Activated CD4-positive, CD25-positive, alpha-beta regulatory T cell treated with anti-CD3 and anti-CD28 coated beads, Interleukin-2, amount 50 U/mL, for 16 hours (primary cell): ENCODE measurements around the gene NDUFV1.
"Not testable (repeated sequence)": the region's sequence is repeated elsewhere in the genome, so short reads cannot be mapped to it uniquely, and the experiment has no call there.

ENCODE experiments used
- DNase-seq: peaks from one replicate; pipeline ENCODE4 v3.0.0-alpha.2; 2020; ENCODE audit warnings: low read depth, low spot score

Gene NDUFV1

DNA sequence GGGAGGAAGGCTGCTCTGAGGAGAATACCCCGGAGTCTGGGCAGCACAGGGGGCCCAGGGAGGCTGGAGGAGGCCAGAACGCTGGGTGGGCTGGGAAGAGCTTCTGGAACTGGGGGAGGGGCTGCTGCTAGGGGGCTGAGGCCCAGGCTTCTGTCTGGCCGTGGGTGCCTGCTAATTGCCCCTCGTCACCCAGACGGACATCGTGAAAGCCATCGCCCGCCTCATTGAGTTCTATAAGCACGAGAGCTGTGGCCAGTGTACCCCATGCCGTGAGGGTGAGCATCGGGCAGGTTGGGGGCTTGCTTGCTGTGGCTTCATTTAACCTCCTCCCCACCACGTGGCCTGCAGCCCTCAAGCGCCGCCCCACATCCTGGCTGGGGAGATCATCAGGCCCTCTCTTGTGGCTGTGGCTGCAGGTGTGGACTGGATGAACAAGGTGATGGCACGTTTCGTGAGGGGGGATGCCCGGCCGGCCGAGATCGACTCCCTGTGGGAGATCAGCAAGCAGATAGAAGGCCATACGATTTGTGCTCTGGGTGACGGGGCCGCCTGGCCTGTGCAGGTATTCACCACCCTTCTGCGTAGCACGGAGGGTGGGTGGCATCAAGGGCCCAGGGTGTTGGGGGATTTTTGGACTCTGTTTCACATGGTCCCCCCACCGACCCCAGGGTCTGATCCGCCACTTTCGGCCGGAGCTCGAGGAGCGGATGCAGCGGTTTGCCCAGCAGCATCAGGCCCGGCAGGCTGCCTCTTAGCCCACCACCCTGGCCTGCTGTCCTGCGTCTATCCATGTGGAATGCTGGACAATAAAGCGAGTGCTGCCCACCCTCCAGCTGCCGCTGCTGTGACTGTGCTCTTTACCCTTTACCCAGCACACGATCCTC lies 5.2 kb downstream of the NDUFV1 start:
- no peak for DNase-seq

GRCh38 chr11:67612751-67613150 lies 6.0 kb downstream of the NDUFV1 start:
- no peak for DNase-seq

DNA sequence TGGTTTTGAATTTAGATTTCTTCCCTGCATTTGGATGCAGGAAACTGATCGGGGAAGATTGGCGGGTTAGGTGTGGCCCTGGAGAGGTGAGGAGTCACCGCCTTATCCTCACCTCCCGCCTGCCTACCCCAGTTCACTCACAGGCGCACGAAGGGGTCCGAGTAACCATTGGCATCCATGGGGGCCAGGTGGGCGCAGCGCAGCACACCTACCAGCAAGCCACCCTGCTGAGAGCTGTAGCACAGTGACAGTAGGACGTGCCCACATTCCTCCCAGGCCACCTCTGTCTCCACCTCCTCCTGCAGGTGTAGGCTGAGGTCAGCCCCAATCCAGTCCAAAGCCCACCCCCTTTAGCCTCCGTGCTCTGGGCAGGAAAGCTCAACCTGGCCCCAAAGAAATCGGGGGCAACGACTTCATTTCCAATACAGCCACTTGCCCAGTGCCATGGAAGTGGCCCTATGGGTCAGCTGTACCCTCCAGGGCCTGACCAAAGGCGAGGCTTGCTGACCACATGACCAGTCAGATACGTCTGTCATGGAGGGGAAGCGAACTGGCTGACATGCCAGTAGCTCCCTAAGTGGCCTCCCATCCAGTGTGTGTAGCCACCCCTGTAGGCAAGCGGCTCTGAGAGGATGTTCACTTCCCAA lies 6.7 kb downstream of the NDUFV1 start:
- no peak for DNase-seq

GRCh38 chr11:67613960-67614715 lies 7.4 kb downstream of the NDUFV1 start:
- DNase-seq = peak; percentile 61

GRCh38 chr11:67614730-67615714 lies 8.3 kb downstream of the NDUFV1 start:
- no peak for DNase-seq

- no peak for DNase-seq
Measured at GRCh38 chr11:67615728-67616430, 9.1 kb downstream of the NDUFV1 start.

DNA sequence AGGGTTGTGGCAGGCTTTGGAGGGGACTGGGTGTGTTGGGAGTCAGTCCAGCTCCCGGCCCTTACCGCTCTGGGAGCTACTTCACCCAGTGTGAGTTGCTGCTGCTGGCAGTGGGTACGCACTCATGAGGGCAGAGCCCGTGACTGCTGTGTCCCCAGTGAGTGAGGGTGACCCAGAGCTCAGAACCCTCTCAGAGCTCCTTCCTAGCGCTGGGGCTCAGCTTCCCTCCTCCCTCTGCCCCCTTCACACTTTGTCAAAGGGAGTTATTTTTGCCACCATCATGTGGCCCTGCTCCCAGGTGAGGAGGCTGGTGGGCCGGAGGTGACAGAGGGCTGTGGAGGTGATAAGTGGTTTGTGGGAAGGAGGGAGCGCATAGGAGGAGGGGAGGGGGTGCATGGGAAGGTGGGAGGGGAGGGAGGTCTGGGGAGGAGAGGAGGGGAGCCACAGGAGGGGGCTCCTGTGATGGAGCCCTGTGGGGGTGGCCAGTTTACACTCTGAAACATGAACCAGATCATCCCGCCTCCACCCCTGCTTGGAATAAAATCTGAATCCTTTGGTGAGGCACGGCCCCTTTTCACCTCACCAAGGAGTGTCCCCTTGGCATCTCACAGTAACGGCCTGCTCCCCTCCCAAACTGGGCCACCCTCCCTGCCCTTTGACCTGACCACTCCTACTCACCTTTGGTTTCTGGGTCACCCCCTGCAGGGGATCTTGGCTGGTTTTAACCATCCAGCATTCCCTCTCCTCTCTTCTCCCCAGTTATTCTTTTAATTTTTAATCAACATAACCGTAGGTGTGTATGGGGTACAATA lies 9.9 kb downstream of the NDUFV1 start:
- DNase-seq = no peak

GRCh38 chr11:67617243-67617953 lies 10.7 kb downstream of the NDUFV1 start:
- no peak for DNase-seq

GRCh38 chr11:67618901-67619659 lies 12.3 kb downstream of the NDUFV1 start:
- DNase-seq = not testable (repeated sequence)

- not testable (repeated sequence) for DNase-seq
Measured at GRCh38 chr11:67619683-67620618, 13.2 kb downstream of the NDUFV1 start.

DNA sequence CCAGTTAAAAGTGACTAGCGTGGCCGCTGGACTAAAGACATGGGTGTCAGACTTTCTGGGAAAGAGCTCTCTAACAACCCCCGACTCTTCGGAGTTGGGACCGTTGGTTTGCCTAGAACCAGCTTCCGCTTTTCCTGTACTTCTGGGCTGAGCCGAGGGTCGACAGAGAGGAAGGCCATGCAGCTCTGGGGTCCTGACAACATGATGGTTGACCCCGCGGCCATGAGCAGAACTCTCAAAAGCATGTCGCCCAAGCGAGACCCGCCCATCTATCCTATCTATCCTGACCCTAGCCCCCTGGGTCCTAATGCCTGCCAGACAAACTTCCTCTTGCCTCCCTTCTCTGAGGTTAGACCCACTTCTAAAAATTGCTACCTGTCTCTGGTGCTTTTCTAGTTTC lies 13.9 kb downstream of the NDUFV1 start:
- DNase-seq = not testable (repeated sequence)

GRCh38 chr11:67621928-67622327 lies 15.2 kb downstream of the NDUFV1 start:
- DNase-seq = not testable (repeated sequence)

- DNase-seq = not testable (repeated sequence)
Measured at GRCh38 chr11:67622905-67623304, 16.2 kb downstream of the NDUFV1 start.

DNA sequence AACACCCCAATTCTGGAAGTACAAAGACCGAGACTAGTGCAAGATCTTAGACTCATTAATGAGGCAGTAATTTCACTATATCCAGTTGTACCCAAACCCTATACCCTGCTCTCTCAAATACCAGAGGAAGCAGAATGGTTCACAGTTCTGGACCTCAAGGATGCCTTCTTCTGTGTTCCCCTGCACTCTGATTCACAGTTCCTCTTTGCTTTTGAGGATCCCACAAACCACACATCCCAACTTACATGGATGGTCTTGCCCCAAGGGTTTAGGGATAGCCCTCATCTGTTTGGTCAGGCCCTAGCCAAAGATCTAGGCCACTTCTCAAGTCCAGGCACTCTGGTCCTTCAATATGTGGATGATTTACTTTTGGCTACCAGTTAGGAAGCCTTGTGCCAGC lies 17.1 kb downstream of the NDUFV1 start:
- DNase-seq = not testable (repeated sequence)

- DNase-seq = not testable (repeated sequence)
Measured at GRCh38 chr11:67626131-67626833, 19.5 kb downstream of the NDUFV1 start.

- no peak for DNase-seq
Measured at GRCh38 chr11:67626970-67627369, 20.2 kb downstream of the NDUFV1 start.
